NK-92 treated with Interleukin-12 subunit alpha and Interleukin-12 subunit beta, amount 100 ng/mL, for 24 hours (cell line): Measurements from ENCODE around the gene DNAH17.

Experiments used
- DNase-seq: peaks from one replicate; lab custom pipeline; 2025; lab: John Stamatoyannopoulos, UW

DNAH17 gene

GRCh38 chr17:78575340-78575739 is 1.9 kb downstream of the DNAH17 start:
- no peak for DNase-seq

GRCh38 chr17:78573955-78574354 is 3.2 kb downstream of the DNAH17 start:
- DNase-seq = no peak

- DNase-seq = no peak
These were observed 4.7 kb downstream of the DNAH17 start for GRCh38 chr17:78572239-78573205.

GRCh38 chr17:78571329-78571728 is 5.9 kb downstream of the DNAH17 start:
- DNase-seq = no peak

GRCh38 chr17:78568494-78569115 is 8.6 kb downstream of the DNAH17 start:
- DNase-seq = no peak

GRCh38 chr17:78567991-78568390 is 9.2 kb downstream of the DNAH17 start:
- DNase-seq = no peak

- no peak for DNase-seq
These were observed 10.2 kb downstream of the DNAH17 start for GRCh38 chr17:78566947-78567346.

GRCh38 chr17:78563189-78564145 is 13.7 kb downstream of the DNAH17 start:
- DNase-seq = no peak

GRCh38 chr17:78562734-78563133 is 14.5 kb downstream of the DNAH17 start:
- no peak for DNase-seq

GRCh38 chr17:78561166-78561565 is 16.0 kb downstream of the DNAH17 start:
- no peak for DNase-seq

- DNase-seq = no peak
These were observed 16.5 kb downstream of the DNAH17 start for GRCh38 chr17:78560731-78561130.

- no peak for DNase-seq
These were observed 17.3 kb downstream of the DNAH17 start for GRCh38 chr17:78559749-78560368.

GRCh38 chr17:78558989-78559388 is 18.2 kb downstream of the DNAH17 start:
- DNase-seq = no peak

GRCh38 chr17:78558181-78558850 is 18.9 kb downstream of the DNAH17 start:
- DNase-seq = no peak

- DNase-seq = no peak
These were observed 19.6 kb downstream of the DNAH17 start for GRCh38 chr17:78557598-78558039.

GRCh38 chr17:78556812-78557211 is 20.4 kb downstream of the DNAH17 start:
- DNase-seq = no peak

- DNase-seq = no peak
These were observed 21.3 kb downstream of the DNAH17 start for GRCh38 chr17:78555746-78556401.

- DNase-seq = no peak
These were observed 26.7 kb downstream of the DNAH17 start for GRCh38 chr17:78550464-78550863.

GRCh38 chr17:78548725-78549124 is 28.5 kb downstream of the DNAH17 start:
- no peak for DNase-seq

GRCh38 chr17:78547035-78547434 is 30.2 kb downstream of the DNAH17 start:
- DNase-seq = no peak
